ENCODE results near the gene MED4.

GRCh38 chr13:48138270-48138669 lies 43.4 kb upstream of the MED4 start:
- TF ChIP-seq SRF (IDR thresholded peaks at IDR 0.05; ENCODE audit: low read depth): no peak
- no peak for TF ChIP-seq ZNF274 (IDR thresholded peaks at IDR 0.05; ENCODE audit: low read depth, low read length)

Data from HCT116 (cell line).